GM08714 (cell line): ENCODE results near the gene KRT7.
"Not testable (repeated sequence)": the region's sequence is repeated elsewhere in the genome, so short reads cannot be mapped to it uniquely, and the experiment has no call there.

Experiments
- H3K4me3 ChIP-seq: fragments of 200-500 bp; sonication (Bioruptor generic); 2 replicates; pipeline ENCODE4 v1.5.1; 2014; ENCODE audit warnings: mild to moderate bottlenecking, low read length, inconsistent platforms
- ZNF274 ChIP-seq: IDR thresholded peaks from 2 replicates; pipeline ENCODE4 v1.6.1; 2012; ENCODE audit warnings: mild to moderate bottlenecking, low read depth, low read length

The KRT7 gene

DNA sequence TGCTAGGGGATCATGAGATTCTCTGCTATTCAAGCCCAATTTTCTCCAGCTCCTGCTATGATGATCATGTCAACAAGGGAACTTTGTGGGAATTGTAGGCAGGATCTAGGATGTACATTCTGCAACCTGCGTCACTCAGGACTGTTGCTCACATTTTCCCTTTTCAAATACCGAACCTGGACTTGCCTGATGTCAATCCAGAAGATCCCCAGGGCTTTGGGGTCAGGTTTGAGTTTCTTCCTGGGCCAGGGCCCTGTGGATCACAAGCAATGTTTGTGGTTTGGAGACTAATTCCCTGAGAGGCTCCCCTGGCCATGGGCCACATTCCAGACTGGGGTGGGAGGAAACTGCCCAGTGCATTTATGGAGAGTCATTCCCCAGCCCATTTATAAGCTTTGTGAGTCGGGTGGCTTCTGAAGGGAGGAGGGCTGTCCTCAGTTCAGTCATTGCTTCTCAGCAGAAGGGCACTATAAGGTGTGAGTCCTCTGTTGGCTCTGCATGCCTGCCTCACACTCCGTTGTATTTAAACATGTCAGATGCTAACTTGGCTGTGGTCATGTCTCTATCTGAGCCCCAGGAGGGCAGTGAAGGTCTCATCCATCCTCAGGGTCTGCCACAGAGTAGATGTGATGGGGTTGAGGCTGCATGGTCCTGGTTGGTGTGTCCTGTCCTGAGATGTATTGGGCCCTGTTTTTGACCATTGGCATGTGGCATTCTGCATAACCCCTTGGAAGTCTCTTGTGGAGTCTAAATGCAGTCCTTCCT lies 47.9 kb downstream of the KRT7 start:
- no peak overlapping the region for H3K4me3 ChIP-seq
- TF ChIP-seq ZNF274, result no peak

DNA sequence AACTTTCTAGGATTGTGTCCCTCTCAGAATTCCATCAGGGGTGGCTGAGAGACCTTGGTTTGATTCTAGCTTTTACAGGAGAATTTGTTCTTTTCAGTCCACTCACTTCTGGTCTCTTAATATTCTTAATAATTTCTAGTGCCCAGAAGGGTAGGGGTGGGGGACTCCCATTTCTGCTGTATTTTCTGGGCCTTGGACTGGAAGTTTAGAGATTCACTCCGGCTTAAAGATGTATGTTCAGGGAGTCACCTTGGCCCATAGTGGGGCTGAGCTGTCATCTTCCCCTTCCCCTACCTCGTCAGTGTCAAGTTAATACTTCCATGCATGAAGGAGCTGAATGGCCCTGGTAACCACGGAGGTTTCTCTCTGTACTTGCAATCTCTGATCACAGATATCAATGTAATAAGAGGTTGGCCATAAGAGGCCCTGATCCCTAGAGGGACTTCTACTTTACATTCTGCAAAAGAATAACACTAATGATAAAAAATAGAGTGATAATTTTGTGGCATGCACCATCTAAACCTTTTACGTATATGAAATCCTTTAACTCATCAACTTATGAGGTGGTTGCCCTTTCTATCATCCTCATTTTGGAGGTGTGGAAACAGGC lies 51.6 kb downstream of the KRT7 start:
- TF ChIP-seq ZNF274, result no peak
- no peak overlapping the region for H3K4me3 ChIP-seq

DNA sequence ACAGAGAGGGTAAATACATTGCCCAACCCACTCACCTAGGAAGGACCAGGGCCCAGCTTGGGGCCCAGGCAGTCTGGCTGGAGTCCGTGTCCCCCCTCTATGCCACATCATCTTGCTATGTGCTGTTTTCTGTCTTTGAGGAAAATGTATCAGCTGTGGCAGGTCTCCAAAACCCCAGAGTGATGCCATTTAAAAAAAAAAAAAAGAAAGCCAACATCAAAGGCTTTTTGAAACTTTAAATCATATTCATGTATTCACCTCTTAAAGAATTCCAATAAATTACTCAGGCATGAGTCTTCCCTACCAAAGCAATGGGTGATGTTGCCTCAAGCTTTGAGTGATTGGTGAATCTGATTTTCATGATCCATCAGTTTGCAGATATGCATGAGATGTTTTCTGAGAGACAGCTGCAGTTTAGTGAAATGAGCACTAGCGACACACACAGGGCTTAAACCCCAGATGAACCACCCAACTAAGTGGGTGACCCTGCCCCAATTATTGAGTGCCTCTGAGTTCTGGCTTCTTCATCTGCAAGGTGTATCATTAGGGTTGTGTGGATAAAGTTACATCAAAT lies 52.2 kb downstream of the KRT7 start:
- TF ChIP-seq ZNF274, result no peak
- no peak overlapping the region for H3K4me3 ChIP-seq

DNA sequence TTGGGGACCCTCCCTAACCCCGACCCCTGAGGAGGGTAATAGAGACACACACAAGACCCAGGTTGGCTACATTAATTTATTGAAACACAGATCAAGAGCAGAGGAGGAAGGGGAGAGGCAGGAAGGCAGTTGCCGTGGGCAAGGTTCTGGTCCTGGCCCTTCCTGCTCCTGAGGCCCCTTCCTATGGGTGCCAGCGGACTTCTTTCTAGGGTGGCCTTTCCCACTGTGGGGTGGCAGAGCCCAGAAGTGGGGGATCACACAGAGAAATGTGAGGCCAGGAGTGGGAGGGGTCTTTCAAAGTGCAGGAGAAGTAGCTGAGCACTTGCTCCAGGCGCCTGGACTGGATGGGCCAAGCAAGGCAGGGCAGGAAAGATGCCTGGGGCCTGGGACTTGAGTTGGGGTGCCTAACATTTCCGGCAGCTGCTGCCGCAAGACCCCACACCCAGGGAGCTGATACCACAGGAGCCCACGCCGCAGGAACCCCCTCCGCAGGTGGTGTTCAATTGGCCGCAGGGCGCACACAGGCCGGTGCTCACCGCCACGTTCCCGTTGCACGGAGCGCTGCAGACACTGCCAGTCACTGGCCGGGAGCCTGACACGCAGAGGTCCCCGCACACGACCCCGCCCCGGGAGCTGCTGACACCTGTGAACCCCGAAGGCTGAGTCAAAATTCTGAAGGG lies 52.9 kb downstream of the KRT7 start:
- no peak overlapping the region for H3K4me3 ChIP-seq
- no peak for TF ChIP-seq ZNF274

DNA sequence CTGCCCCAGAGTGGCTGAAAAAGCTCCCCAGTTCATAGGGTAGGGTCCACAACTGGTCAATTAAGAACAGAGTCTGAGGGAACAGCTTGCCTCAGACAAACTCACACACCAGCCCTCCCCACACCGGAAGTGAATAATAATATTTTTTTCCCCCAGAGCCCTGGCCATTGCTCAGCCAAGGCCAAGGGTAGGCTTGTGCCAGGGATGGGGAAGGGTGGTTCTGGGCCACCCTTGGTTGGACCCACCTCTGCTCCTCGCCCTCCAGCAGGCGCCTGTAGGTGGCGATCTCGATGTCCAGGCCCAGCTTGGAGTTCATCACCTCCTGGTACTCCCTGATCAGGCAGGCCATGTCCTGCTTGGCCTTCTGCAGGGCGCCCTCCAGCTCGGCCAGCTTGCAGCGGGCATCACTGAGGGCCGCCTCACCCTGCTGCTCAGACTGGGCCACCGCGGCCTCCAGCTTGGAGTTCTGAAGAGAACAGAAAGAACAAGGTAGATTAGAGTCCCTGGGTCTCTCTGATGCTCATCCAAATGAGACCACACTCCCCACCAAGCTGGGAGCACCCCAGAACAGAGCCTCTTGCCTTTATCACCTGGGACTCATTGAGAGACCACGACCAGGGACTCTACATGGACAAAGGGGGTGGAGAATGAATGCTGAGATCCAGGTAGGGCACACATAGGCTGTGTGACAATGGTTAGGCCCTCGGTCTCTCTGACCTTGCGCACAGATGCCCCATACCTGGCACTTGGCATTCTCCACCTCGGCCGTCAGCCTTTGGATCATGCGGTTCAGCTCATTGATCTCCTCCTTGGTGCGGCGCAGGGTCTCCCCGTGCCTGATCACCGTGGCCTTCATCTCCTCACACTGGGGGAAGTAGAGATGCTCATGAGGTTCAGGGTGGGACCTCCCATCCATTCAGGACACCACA lies 54.1 kb downstream of the KRT7 start:
- not testable (repeated sequence) for H3K4me3 ChIP-seq

DNA sequence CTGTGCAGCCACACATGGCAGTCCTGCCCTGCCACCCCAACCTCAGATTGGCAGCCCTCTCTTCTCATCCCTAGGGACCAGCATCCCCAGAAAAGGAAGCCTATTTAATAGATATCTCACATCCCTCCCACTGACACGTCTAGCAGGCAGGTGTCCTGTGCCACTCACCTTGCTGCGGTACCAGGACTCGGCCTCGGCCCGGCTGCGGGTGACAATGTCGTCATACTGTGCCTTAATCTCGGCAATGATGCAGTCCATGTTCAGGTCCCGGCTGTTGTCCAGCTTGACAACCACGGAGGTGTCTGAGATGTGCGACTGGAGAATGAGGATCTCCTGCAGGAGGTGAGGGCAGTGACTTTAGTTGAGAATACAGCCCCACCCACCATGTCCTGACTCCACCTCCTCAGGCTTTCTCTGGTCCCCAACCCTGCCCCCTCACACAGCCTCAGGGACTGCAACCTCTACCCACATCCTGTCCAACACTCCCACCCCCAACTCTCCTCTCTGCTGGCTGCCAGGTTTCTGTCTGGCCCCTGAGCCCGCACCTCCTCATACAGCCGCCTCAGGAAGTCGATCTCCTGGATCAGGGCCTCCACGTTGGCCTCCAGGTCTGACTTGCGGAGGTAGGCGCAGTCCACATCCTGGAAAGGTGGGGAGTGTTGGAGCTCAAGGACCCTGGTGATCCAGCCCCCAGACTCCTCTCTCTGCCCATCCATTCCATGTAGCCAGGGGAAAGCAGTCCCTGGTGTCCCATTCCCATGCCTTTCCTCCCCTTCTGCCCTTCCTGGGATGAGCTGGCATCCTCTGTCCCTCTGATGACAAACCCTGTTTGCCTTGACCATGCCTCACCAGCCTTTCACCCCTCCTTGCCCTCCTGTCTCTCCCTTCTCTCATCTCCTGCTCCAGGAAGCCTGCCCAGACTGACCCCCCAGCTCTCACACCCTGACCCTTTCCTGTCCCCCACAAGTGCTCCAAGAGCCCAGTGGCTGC lies 55.1 kb downstream of the KRT7 start:
- H3K4me3 ChIP-seq, result not testable (repeated sequence)

DNA sequence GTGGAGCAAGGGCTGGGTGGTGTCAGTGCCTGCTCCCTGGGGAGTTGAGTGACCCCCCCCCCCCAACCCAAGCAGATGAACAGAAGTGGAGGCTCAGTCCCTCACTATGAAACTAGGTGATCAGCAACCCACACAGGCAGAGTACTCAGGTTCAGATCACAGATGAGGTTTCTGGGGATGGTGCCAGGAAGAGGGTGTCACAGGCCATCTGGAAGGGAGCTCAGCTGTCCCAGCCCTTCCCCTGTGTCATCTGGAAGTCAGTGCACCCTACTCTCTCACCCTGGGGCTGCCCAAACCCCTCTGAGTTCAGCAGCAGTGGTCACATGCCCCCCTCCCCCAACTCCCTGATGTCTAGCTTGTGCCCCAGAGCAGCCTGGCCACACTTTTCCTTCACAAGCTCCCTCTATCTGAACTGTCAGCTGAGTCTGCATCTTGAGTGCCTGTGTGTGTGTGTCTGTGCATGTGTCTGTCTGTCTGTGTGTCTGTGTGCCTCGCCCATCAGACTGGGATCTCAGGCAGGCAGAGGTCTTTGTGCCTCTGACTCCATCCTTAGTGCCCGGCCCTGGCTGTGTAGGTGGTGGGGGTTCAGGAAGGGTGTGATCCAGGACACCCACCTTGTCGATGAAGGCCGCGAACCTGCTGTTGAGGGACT lies 57.6 kb downstream of the KRT7 start:
- H3K4me3 ChIP-seq, result not testable (repeated sequence)

DNA sequence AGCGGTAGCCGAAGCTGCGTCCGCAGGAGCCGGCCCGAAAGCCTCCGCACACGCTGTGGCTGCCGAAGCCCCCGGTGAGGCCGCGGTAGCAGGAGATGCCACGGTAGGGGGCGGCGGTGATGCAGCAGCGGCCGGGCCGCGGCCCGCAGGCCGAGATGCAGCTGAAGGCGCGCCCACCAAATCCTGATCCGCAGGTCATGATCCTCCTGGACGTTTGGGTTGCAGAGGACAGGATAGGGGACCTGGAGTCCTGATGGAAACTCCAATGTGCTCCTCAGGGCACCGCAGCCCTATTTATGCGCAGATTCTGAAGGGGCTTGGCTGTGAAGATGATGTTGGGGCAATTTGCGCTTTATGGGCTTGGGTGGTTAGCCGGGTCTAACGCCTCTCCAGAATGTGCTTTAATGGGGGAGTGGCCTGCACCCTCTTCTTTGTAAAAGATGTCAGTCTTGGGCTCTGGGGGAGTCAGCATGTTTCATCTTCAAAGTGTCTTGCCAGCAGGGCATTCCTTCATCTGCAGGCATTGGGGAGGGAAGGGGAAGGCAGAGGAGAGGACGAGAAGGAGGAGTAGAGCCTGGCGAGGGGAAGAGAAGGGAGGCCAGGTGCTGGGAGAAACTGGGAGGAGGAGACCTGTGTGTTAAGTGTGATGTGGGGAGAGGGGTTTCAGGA lies 58.4 kb downstream of the KRT7 start, which contains the start of gene KRT81:
Gene KRT81 (minus strand): TSS at position 268 of the 669 bp plus-strand sequence. CDS start 69 bp downstream, at position 199.
- no peak within 1 kb of the TSS for H3K4me3 ChIP-seq
- TF ChIP-seq ZNF274, result no peak

DNA sequence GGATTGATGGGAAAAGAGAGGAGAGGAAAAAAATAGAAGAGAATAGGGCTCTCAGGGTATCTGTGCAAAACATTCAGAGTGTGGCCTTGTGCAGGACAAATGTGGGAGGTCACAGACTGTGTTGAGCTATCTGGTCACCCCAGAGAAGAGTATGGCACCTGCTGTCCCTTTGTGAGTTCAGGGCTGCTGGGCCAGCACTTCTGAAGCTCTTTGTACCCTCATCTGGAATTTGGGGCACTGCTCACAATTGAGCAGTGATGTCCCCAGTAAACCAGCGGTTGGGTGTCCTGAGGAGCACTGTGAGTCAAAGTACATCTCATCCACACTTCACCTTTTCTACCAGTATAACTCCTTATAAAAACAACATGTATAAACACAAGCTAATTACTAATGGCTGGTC lies 60.9 kb downstream of the KRT7 start:
- H3K4me3 ChIP-seq, result no peak overlapping the region
- no peak for TF ChIP-seq ZNF274

DNA sequence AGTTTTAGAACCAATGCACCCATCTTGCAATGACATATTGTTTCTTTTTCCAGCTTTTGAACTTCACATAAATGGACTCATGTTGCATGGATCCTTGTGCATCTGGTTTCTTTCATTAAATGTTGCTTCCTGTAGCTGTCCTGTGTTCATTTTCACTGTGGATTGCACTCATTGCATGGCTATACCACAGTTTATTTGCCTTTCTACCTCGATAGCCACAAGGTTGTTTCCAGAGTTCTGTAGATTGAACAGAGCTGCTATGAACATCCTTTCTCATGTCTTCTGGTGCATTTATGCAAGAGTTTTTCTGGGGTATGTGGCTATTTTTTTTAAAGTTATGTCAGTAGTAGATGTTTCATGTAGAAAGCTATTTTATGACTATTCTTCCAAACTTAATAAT lies 61.8 kb downstream of the KRT7 start:
- TF ChIP-seq ZNF274, result no peak
- H3K4me3 ChIP-seq, result no peak overlapping the region

DNA sequence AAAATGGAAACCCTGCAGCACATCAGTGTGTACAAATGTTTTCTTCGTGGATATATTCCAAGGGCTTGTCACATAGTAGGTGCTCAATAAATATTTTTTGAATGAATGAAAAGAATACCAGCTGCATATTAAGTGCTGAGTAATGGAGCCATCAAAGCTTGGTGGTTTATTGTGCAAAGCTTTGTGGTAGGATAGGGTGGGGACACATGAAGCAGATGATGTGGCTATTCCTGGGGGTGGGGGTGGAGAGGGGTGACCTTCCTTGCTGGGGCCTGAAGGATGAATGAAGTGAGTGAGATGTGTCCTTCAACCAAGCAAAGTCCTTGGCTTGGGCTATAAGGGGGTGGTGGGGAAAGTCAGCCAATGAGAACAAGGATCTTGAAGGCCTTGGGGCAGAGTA lies 62.6 kb downstream of the KRT7 start:
- TF ChIP-seq ZNF274, result no peak
- no peak overlapping the region for H3K4me3 ChIP-seq

DNA sequence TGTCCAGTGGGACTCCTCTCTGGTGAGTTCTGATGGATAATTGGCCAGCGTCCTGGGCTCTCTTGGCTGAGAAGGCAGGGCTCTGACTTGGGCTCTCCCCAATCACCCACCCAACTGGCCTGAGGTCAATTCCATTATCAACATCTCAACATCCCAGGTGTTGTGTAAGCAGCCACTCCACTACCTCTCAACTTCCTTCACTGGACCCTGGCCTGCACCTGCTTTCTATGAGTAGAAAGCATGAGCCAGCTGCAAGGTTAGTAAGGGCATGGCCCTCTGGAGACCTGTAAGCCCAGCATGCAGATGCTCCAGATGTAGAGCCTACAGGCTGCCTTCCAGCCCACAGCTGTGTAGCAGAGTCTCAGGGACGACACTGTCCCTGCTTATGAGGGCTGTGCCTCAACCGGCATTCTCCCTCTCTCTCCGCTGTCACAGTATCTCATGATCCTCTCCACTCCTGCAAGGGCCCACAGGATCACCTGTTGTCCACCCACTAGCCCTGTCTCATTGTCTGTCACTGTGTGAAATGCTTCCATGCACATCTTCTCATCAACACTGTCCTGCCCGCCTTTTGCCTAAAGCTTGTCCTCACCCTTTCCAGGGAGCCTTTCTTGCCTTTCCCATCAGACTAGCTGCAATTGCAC lies 63.7 kb downstream of the KRT7 start:
- no peak overlapping the region for H3K4me3 ChIP-seq
- TF ChIP-seq ZNF274, result no peak
